GM06990 (cell line): ENCODE results near the gene LRRC8C.

Experiments used
- DNase-seq: peaks from one replicate; pipeline ENCODE4 v3.0.0-alpha.2; 2011; ENCODE audit not compliant: insufficient read length; ENCODE audit errors: extremely low read depth
- H3K27me3 ChIP-seq: replicated peaks from 2 replicates; pipeline ENCODE4 v1.6.0; 2011; ENCODE audit warnings: low read length; ENCODE audit not compliant: control insufficient read depth, insufficient read depth
- H3K36me3 ChIP-seq: 2 replicates; pipeline ENCODE4 v1.5.1; 2011; ENCODE audit warnings: low read length; ENCODE audit not compliant: control insufficient read depth, insufficient read depth
- H3K4me3 ChIP-seq: replicated peaks from 2 replicates; pipeline ENCODE4 v1.5.1; 2011; ENCODE audit warnings: low read depth, mild to moderate bottlenecking, control low read depth, low read length
- CTCF ChIP-seq: IDR thresholded peaks from 2 replicates; pipeline ENCODE4 v1.5.1; 2011; ENCODE audit warnings: low read length, control low read depth, mild to moderate bottlenecking, inconsistent platforms; ENCODE audit not compliant: insufficient read depth, poor library complexity, severe bottlenecking

Gene LRRC8C

GRCh38 chr1:89608984-89609725 is 23.8 kb upstream of the LRRC8C start:
- TF ChIP-seq CTCF, result no peak
- no peaks in the 10 kb centered on the region for H3K36me3 ChIP-seq
- no peak overlapping the region for H3K4me3 ChIP-seq
- no peaks in the 10 kb centered on the region for H3K27me3 ChIP-seq
- DNase-seq, result no peak

DNA sequence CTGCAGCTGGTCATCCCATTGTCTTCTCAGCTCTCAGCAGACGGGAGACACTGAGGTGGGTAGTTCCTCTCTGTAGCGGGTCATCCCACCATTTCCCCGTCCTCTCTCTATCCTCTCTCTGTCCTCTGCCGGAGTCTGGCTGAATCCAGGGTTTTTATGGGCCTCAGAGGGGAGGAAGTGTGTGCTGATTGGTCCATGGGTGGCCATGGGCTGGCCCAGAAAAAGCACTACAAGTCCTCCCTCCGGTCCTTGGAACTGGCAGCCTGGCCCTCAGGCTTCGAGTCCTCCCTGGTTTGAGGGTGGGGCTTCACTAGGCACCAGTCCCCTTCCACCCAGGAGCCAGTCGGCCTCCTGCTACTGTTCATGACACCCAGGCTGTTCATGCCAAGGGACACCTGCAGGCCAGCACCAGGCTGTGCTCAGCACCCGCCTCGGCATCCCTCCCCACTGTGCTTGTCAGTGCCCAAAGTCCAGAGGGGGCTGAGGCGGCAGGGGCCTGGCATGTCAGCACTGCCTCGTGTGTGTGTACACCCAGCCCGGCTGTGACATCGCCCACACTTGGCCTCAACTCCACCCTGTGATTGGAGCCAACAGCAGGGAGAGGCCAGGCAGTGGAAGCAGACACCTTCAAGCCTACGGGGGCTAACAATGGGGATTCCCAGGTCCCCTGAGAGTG is 23.0 kb upstream of the LRRC8C start:
- no peak for DNase-seq
- TF ChIP-seq CTCF, result no peak
- Histone ChIP-seq H3K27me3 (no peaks in the 10 kb centered on the region), H3K36me3 (no peaks in the 10 kb centered on the region), H3K4me3 (no peak overlapping the region)

DNA sequence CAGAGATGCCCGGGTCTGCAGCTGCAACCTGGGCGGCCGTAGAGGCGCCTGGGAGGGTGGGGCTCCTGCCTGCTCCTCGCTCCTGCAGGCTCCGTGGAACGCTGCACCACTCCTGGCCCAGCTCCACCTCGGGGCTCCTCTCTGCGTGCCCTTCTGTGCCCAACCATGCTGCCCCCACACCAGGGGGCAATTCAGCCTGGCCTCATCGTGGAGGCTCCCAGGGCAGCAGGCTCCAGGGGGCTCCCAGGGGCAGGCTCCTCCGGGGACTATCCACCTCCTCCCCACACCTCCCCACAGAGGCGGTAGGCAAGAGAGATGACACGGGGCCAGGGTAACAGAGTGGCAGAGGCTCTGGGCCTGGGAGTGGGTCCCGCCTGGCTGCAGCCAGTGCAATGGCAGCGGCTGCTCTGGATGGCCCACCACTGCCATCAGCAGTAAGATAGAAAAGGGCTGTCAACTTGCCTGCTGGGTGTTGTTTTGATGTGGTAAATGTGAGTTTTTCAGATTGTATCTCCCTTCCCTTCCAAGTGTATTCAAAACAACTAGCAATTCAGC is 22.4 kb upstream of the LRRC8C start:
- TF ChIP-seq CTCF, result no peak
- Histone ChIP-seq H3K27me3 (no peaks in the 10 kb centered on the region), H3K4me3 (no peak overlapping the region), H3K36me3 (no peaks in the 10 kb centered on the region)
- DNase-seq, result no peak

- no peak for TF ChIP-seq CTCF
- Histone ChIP-seq H3K36me3 (no peaks in the 10 kb centered on the region), H3K4me3 (no peak overlapping the region), H3K27me3 (no peaks in the 10 kb centered on the region)
- DNase-seq, result peak; percentile 71
Observed at GRCh38 chr1:89611721-89612120, 21.2 kb upstream of the LRRC8C start.

DNA sequence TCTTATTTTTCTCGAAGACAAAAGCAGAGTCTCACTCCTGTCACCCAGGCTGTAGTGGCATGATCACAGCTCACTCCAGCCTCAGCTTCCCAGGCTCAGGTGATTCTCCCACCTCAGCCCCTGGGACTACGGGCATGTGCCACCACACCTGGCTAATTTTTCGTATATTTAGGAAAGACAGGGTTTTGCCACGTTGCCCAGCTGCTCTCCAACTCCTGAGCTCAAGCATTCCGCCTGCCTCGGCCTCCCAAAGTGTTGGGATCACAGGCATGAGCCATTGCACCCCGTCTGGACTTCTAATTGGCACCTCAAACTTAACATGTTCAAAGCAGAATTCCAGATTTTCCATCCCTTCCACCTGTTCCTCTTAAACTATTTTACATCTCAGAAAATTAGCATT is 19.0 kb upstream of the LRRC8C start:
- Histone ChIP-seq H3K27me3 (no peaks in the 10 kb centered on the region), H3K36me3 (no peaks in the 10 kb centered on the region), H3K4me3 (no peak overlapping the region)
- DNase-seq, result no peak
- no peak for TF ChIP-seq CTCF
